Right atrium auricular region (tissue), 2 donors: ENCODE data around the gene PHTF2. TPM values are rescaled to one million over a fixed set of nuclear protein-coding genes. Genes with fewer than 3 reads are reported as not detected.

Experiments used
- DNase-seq: peaks from one replicate; pipeline ENCODE4 v3.0.0-alpha.2; 2019; ENCODE audit warnings: low spot score
- H3K27ac ChIP-seq, 2 donors: fragments of 200-600 bp; sonication (generic); 1 replicate in 1 of 2; 2 replicates in 1 of 2; pipeline ENCODE4 v1.5.1; 2016 to 2019
- H3K27me3 ChIP-seq, 2 donors: fragments of 200-600 bp; sonication (generic); one replicate each; pipeline versions ENCODE4 v1.5.1 to v1.6.0; 2017 to 2019
- H3K36me3 ChIP-seq: fragments of 200-600 bp; sonication (generic); one replicate; pipeline ENCODE4 v1.5.1; 2016
- H3K4me1 ChIP-seq, 2 donors: fragments of 200-600 bp; sonication (generic); one replicate each; pipeline versions ENCODE4 v1.5.1 to v1.6.0; 2017 to 2019
- H3K4me3 ChIP-seq, 2 donors: fragments of 200-600 bp; sonication (generic); 1 replicate in 1 of 2; 2 replicates in 1 of 2; pipeline ENCODE4 v1.5.1; 2017 to 2019; ENCODE audit warnings: mild to moderate bottlenecking in 1 of 2, moderate library complexity in 1 of 2
- H3K9me3 ChIP-seq, 2 donors: fragments of 200-600 bp; sonication (generic); one replicate each; pipeline ENCODE4 v1.5.1; 2019
- CTCF ChIP-seq, 2 donors: fragments of 200-600 bp; sonication (generic); IDR thresholded peaks; one replicate each; pipeline ENCODE4 v1.5.1; 2019; ENCODE audit warnings: antibody characterized with exemption in 2 of 2
- total RNA-seq, 2 donors: library from RNA; depleted of rRNA; stranded (reverse); fragments of >200 nt; gene quantifications; one replicate each; pipeline ENCODE4 v1.1.0, GENCODE V29; 2016

Gene PHTF2
- total RNA-seq, 2 donors from 2014 or later, result 14.3 to 31.6 TPM

- no peaks in the 10 kb centered on the region for H3K9me3 ChIP-seq
- H3K27me3 ChIP-seq, result no peaks in the 10 kb centered on the region
- H3K4me1 ChIP-seq, result no peaks in the 10 kb centered on the region
- H3K4me3 ChIP-seq, result no peak overlapping the region
- DNase-seq, result no peak
- peaks cover 7% of the 10 kb centered on the region for H3K36me3 ChIP-seq
- no peak overlapping the region for H3K27ac ChIP-seq
- TF ChIP-seq CTCF (IDR thresholded peaks at IDR 0.05), result no peak
These were observed 105.0 kb downstream of the PHTF2 start for GRCh38 chr7:77903597-77903996.

- Histone ChIP-seq H3K27me3 (no peaks in the 10 kb centered on the region), H3K4me1 (no peaks in the 10 kb centered on the region), H3K36me3 (peaks cover 7% of the 10 kb centered on the region), H3K9me3 (no peaks in the 10 kb centered on the region), H3K27ac (no peak overlapping the region), H3K4me3 (no peak overlapping the region)
- no peak for DNase-seq
- TF ChIP-seq CTCF (IDR thresholded peaks at IDR 0.05), result no peak
These were observed 105.7 kb downstream of the PHTF2 start for GRCh38 chr7:77904252-77904651.

- peaks cover 2% of the 10 kb centered on the region for H3K36me3 ChIP-seq
- no peak for TF ChIP-seq CTCF (IDR thresholded peaks at IDR 0.05)
- H3K9me3 ChIP-seq, result no peaks in the 10 kb centered on the region
- H3K27ac ChIP-seq, result no peak overlapping the region
- no peaks in the 10 kb centered on the region for H3K4me1 ChIP-seq
- no peak for DNase-seq
- no peaks in the 10 kb centered on the region for H3K27me3 ChIP-seq
- no peak overlapping the region for H3K4me3 ChIP-seq
These were observed 108.7 kb downstream of the PHTF2 start for GRCh38 chr7:77907281-77907680.

- Histone ChIP-seq H3K27me3 (no peaks in the 10 kb centered on the region), H3K4me1 (no peaks in the 10 kb centered on the region), H3K36me3 (no peaks in the 10 kb centered on the region), H3K4me3 (no peak overlapping the region), H3K27ac (no peak overlapping the region), H3K9me3 (no peaks in the 10 kb centered on the region)
- TF ChIP-seq CTCF (IDR thresholded peaks at IDR 0.05), result no peak
- DNase-seq, result no peak
These were observed 110.1 kb downstream of the PHTF2 start for GRCh38 chr7:77908664-77909063.

- no peak overlapping the region for H3K27ac ChIP-seq
- peak in 1 of 2 donors; percentile 9 for TF ChIP-seq CTCF (IDR thresholded peaks at IDR 0.05)
- no peak for DNase-seq
- H3K9me3 ChIP-seq, result no peaks in the 10 kb centered on the region
- H3K4me1 ChIP-seq, result no peaks in the 10 kb centered on the region
- no peaks in the 10 kb centered on the region for H3K36me3 ChIP-seq
- no peak overlapping the region for H3K4me3 ChIP-seq
- H3K27me3 ChIP-seq, result no peaks in the 10 kb centered on the region
These were observed 111.6 kb downstream of the PHTF2 start for GRCh38 chr7:77910124-77910523.

GRCh38 chr7:77912293-77912692 lies 113.7 kb downstream of the PHTF2 start:
- Histone ChIP-seq H3K9me3 (no peaks in the 10 kb centered on the region), H3K27ac (no peak overlapping the region), H3K4me1 (no peaks in the 10 kb centered on the region), H3K4me3 (no peak overlapping the region), H3K27me3 (no peaks in the 10 kb centered on the region), H3K36me3 (no peaks in the 10 kb centered on the region)
- DNase-seq, result no peak
- TF ChIP-seq CTCF (IDR thresholded peaks at IDR 0.05), result no peak
